Measurements from ENCODE around the gene IL26. TPM values are rescaled to one million over a fixed set of nuclear protein-coding genes. Genes with fewer than 3 reads are reported as not detected.

IL26 gene
- total RNA-seq, 1 experiment from 2014 or later, result not detected

DNA sequence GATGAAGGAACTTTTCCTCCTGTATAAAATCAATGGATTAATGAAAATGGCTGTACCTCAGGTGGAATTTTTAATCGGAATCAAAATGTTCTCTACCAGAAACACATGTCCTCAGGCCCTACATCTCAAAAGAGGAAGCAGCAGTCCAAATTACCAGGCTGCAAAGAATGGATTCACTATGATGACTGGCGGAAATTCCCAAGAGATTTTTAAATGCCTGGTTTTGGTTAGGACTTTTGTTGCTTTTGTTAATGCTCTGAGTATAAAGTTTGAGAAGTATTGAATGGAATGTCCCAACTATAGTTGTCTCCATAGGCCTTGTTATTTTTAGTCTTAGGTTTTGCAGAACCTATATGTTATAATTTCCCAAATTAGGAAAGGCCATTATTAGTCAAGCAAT lies 54.9 kb downstream of the IL26 start:
- Histone ChIP-seq H3K9me3 (ENCODE audit: low read length) (no peaks in the 10 kb centered on the region), H3F3A (ENCODE audit: low read length, unreplicated experiment) (no peaks in the 10 kb centered on the region), H3K9me2 (replicated peaks; ENCODE audit: low read length) (no peaks in the 10 kb centered on the region), H3K4me3 (ENCODE audit: low read length) (no peak overlapping the region), H4K20me1 (ENCODE audit: low read length) (no peaks in the 10 kb centered on the region), H3K79me2 (ENCODE audit: low read length) (no peaks in the 10 kb centered on the region), H3K36me3 (ENCODE audit: low read depth, low read length) (no peaks in the 10 kb centered on the region), H3K27ac (ENCODE audit: low read length) (no peak overlapping the region), H3K9ac (ENCODE audit: low read length) (no peak overlapping the region), H3K4me2 (ENCODE audit: low read length) (no peak overlapping the region), H2AFZ (ENCODE audit: low read length) (no peak overlapping the region), H3K27me3 (ENCODE audit: low read length) (peaks cover 52% of the 10 kb centered on the region), H3K4me1 (ENCODE audit: insufficient read depth, low read length) (no peaks in the 10 kb centered on the region)
- ATAC-seq (no peak), DNase-seq (no peak)
- ChIA-PET POLR2A (ENCODE audit: unreplicated experiment) (no interaction called here), CTCF (no interaction called here)
- no TSS peak for BruUV-seq (replicated peaks)
- TF ChIP-seq EZH2 (IDR thresholded peaks at IDR 0.05; ENCODE audit: low read length, unreplicated experiment) (no peak), EZH2phosphoT487 (IDR thresholded peaks at IDR 0.05; ENCODE audit: borderline replicate concordance, low read length) (no peak)
- TF ChIP-seq, protein P1, sequence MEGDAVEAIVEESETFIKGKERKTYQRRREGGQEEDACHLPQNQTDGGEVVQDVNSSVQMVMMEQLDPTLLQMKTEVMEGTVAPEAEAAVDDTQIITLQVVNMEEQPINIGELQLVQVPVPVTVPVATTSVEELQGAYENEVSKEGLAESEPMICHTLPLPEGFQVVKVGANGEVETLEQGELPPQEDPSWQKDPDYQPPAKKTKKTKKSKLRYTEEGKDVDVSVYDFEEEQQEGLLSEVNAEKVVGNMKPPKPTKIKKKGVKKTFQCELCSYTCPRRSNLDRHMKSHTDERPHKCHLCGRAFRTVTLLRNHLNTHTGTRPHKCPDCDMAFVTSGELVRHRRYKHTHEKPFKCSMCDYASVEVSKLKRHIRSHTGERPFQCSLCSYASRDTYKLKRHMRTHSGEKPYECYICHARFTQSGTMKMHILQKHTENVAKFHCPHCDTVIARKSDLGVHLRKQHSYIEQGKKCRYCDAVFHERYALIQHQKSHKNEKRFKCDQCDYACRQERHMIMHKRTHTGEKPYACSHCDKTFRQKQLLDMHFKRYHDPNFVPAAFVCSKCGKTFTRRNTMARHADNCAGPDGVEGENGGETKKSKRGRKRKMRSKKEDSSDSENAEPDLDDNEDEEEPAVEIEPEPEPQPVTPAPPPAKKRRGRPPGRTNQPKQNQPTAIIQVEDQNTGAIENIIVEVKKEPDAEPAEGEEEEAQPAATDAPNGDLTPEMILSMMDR (conservative IDR thresholded peaks at IDR 0.05; ENCODE audit: low read depth, low read length), result no peak
- intact Hi-C loops (cut with micrococcal nuclease), result no loop called here

GRCh38 chr12:68169213-68169889 lies 56.3 kb downstream of the IL26 start:
- intact Hi-C loops (cut with micrococcal nuclease), result no loop called here
- Histone ChIP-seq H4K20me1 (ENCODE audit: low read length) (no peaks in the 10 kb centered on the region), H3K9ac (ENCODE audit: low read length) (no peak overlapping the region), H3K9me3 (ENCODE audit: low read length) (no peaks in the 10 kb centered on the region), H3K4me1 (ENCODE audit: insufficient read depth, low read length) (no peaks in the 10 kb centered on the region), H3K4me3 (ENCODE audit: low read length) (no peak overlapping the region), H3K79me2 (ENCODE audit: low read length) (no peaks in the 10 kb centered on the region), H2AFZ (ENCODE audit: low read length) (no peak overlapping the region), H3K9me2 (replicated peaks; ENCODE audit: low read length) (no peaks in the 10 kb centered on the region), H3K27me3 (ENCODE audit: low read length) (peaks cover 58% of the 10 kb centered on the region), H3K36me3 (ENCODE audit: low read depth, low read length) (no peaks in the 10 kb centered on the region), H3K4me2 (ENCODE audit: low read length) (no peak overlapping the region), H3K27ac (ENCODE audit: low read length) (no peak overlapping the region), H3F3A (ENCODE audit: low read length, unreplicated experiment) (no peaks in the 10 kb centered on the region)
- DNase-seq (no peak), ATAC-seq (no peak)
- TF ChIP-seq EZH2phosphoT487 (IDR thresholded peaks at IDR 0.05; ENCODE audit: borderline replicate concordance, low read length) (no peak), EZH2 (IDR thresholded peaks at IDR 0.05; ENCODE audit: low read length, unreplicated experiment) (no peak)
- TF ChIP-seq, protein P1 (conservative IDR thresholded peaks at IDR 0.05; ENCODE audit: low read depth, low read length), result no peak
- ChIA-PET CTCF (no interaction called here), POLR2A (ENCODE audit: unreplicated experiment) (no interaction called here)
- no TSS peak for BruUV-seq (replicated peaks)

DNA sequence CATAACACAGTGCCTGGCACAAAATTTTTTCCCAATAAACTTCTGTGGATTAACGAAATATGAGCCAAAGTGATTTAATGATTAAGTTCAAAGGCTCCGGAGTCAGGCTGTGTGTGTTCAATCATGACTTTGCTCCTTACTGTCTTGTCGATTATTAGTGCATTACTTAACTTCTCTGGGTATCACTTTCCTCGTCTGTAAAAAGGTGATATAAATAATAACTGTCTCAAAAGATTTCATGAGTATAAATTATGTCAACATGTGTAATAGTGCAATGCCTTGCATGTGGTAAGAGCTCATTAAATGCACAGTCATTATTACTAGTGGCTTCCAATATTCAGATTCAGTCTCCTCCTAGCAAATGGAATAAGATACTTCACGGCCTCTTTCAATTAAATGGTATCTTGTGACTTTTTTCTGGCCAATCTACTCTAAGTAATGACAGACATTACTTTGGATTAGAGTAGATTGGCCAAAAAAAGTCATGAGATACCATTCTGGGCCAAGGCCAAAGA lies 59.2 kb downstream of the IL26 start:
- intact Hi-C loops (cut with micrococcal nuclease), result no loop called here
- CTCF ChIA-PET, result no interaction called here
- Histone ChIP-seq H3K36me3 (ENCODE audit: low read depth, low read length) (no peaks in the 10 kb centered on the region), H3K27ac (ENCODE audit: low read length) (no peak overlapping the region), H3K4me3 (ENCODE audit: low read length) (no peak overlapping the region), H2AFZ (ENCODE audit: low read length) (no peak overlapping the region), H3K79me2 (ENCODE audit: low read length) (no peaks in the 10 kb centered on the region), H3K9ac (ENCODE audit: low read length) (no peak overlapping the region), H3K9me2 (replicated peaks; ENCODE audit: low read length) (no peaks in the 10 kb centered on the region), H3K4me2 (ENCODE audit: low read length) (no peak overlapping the region), H3K4me1 (ENCODE audit: insufficient read depth, low read length) (no peaks in the 10 kb centered on the region), H4K20me1 (ENCODE audit: low read length) (no peaks in the 10 kb centered on the region), H3K9me3 (ENCODE audit: low read length) (no peaks in the 10 kb centered on the region), H3K27me3 (ENCODE audit: low read length) (peaks cover 61% of the 10 kb centered on the region), H3F3A (ENCODE audit: low read length, unreplicated experiment) (no peaks in the 10 kb centered on the region)
- TF ChIP-seq EZH2 (IDR thresholded peaks at IDR 0.05; ENCODE audit: low read length, unreplicated experiment), result no peak
- no peak for TF ChIP-seq EZH2phosphoT487 (IDR thresholded peaks at IDR 0.05; ENCODE audit: borderline replicate concordance, low read length)
- TF ChIP-seq, protein P1 (conservative IDR thresholded peaks at IDR 0.05; ENCODE audit: low read depth, low read length), result no peak
- POLR2A ChIA-PET (ENCODE audit: unreplicated experiment), result no interaction called here
- BruUV-seq (replicated peaks), result no TSS peak
- DNase-seq, result no peak
- ATAC-seq, result no peak
